Fibroblast of peridontal ligament (primary cell): ENCODE data around the gene TMEM176A.
"Not testable (repeated sequence)": the region's sequence is repeated elsewhere in the genome, so short reads cannot be mapped to it uniquely, and the experiment has no call there.

Experiments used
- DNase-seq: peaks from one replicate; pipeline ENCODE4 v3.0.0-alpha.2; 2010; ENCODE audit errors: extremely low read depth

The TMEM176A gene, protein sequence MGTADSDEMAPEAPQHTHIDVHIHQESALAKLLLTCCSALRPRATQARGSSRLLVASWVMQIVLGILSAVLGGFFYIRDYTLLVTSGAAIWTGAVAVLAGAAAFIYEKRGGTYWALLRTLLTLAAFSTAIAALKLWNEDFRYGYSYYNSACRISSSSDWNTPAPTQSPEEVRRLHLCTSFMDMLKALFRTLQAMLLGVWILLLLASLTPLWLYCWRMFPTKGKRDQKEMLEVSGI

DNA sequence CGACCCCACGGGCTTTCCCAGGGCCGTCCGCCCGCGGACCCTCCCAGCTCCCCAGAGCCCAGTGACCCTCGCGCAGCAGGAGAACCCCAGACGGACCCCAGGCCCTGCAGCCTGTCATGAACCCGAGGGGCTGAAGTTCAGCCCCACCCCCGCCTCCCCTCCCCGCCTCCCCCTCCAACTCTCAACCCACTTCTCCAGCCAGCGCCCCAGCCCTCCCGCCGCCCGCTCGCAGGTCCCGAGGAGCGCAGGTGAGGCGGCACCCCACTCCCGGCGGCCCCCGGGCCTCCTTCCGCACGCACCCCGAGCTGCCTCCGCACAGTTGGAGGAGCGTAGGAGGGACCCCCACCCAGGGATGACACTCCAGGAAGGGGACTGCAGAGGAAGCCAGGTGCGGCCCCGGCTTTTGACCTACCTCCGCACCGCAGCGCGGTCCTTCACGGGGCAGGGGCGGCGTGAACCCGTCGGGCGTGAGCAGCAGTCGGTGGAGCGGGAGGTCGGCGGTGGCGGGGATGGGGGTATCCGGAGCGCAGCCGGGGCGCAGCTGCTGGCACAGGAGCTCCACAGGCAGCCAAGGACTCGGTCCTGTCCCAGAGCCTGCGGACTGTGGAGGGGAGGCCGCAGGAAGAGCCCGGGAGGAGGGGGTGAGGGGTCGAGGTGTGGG lies at the start of gene TMEM176A:
Gene TMEM176A, plus strand, starts transcription at position 189 of the 661 bp plus-strand sequence. CDS start 782 bp downstream, outside the sequence.
- no peak for DNase-seq

DNA sequence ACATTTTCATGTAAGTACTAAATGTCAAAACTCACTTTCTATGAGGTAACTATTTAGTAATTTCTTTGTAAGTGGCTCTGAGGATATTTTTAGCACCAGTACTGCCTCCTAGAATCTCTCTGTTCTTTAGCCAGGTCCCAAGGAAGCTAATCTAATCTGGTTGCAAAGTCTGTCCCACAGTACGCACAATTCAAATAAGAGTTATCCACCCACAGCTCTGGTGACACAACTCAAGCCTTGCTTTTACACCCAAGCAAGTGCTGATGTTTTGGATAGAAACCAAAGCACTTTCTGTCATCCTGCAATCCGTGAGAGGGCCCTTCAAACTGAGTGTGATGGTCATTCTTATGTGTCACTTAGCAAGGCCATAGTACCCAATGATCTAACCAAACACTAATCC lies 48.9 kb upstream of the TMEM176A start:
- DNase-seq = no peak

DNA sequence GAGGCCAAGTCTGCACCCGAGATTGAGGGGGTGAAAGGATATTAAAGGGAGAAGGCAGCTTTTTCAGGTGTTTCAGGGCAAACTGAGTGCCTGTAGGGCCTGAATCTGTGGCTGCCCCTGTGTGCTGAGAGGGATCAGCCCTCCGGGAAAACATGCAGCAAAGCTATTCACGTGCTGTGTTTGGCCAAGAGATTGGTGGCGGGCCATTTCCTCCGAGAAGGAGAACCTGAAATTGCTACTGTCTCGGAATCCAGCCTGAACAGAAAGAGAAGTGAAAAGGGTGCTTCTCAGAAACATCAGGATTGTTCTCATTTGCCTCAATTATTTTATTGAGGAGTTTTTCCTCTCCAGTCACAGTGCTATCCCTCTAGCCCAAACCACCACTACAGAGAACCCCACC lies 47.3 kb upstream of the TMEM176A start:
- no peak for DNase-seq

DNA sequence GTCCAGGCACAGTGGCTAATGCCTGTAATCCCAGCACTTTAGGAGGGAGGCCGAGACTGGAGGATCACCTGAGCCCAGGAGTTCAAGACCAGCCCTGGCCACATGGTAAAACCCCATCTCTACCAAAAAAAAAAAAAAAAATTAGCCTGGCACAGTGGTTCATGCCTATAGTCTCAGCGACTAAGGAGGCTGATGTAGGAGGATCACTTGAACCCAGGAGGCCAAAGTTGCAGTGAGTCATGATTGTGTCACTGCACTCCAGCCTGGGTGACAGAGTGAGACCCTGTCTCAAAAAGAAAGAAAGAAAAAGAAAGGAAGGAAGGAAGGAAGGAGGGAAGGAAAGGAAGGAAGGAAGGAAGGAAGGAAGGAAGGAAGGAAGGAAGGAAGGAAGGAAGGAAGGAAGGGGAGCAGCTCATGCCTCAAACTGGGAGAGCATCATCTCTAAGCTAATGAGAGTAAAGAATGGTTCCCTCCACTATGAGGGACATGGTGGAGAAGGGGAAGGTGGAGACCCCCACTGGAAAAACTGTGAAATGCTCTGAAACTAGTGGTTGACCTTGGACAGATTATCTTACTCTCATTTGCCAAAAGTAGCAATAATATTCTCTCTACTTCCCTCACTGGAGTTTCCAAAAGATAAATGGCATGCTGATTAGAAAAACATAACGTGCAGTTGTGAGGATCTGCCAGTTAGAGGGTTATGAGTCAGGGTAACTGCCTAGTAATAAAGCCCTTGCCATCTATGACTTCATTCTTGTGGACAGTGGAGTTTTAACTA lies 46.6 kb upstream of the TMEM176A start:
- no peak for DNase-seq

DNA sequence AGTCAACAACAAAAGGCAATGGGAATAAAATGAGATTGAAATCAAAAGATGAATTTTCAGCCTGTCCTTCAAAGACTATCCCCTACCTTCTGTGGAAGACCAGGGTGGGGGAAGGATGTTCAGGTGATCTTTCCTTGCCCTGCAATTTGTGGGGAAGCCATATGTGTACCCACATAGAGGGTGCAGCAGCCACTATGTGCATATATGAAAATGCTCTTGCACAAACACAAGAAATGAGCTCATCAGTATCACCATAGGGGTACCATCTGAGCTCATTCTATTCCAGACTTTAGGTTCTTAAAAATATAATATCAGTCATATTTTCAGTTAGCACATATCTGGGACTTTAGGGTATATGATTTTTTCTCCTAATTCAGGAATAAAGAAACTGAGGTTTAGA lies 45.6 kb upstream of the TMEM176A start:
- DNase-seq = no peak

DNA sequence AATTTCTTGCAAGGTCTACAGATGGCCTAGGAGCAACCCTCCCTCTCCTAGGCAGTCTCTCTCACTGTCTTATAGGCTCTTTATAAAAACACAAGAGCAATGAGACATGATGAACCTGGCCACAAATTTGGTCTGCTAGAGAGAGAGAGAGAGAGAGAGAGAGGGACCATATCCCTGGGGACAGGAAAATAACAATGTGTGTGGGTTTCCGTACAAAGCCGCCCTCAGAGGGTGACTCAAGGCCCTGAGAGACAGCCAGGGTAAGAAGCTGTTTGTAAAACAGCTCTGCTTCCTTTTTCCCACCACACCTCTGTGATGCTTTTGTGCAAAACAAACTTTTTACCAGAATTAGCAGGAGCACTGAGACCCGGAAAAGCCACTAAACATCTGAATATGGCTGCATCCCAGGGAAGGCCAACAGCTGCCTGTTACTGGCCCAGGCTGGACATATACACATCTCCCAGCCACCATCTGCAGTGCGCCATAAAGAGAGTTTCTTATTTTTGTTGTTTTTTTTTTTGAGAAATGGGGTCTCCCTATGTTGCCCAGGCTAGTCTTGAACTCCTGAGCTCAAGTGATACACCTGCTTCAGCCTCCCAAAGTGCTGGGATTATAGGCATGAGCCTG lies 45.0 kb upstream of the TMEM176A start:
- DNase-seq = no peak

DNA sequence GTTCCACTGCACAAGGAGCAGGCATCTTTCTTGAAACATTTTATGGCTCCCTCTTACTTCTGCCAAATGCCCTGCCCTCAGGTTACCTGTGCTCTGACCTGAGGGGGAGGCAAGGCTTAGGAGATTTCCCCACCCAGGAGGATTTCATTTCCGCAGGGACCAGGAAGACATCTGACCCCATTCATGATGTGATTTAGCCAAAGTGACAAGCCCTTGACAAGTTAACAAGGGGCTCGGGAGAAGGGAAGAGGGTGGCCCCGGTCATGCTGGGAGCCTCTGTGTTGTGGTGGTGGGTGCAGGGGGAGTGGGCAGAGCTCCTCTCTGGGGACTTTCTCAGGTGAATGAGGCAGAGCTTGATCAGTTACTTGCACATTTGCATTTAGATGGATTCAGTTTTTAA lies 44.4 kb upstream of the TMEM176A start:
- DNase-seq = no peak

DNA sequence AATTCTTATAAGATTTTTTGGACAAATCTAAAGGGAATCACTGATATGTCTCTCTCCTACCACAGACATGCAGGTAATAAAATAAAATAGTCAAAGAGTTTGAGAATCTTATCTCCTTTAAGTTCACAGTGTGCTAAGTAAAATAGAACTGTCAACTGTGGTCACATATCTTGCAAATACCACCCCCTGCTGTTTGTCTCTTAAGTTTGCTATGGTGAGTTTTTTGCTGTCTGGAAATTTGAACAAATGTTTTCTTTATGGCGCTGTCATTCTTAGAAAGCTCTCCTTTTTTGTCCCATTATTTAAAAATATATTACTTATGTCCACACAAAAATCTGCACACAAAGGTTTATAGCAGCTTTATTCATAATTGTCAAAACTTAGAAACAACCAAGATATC lies 43.7 kb upstream of the TMEM176A start:
- DNase-seq = no peak

DNA sequence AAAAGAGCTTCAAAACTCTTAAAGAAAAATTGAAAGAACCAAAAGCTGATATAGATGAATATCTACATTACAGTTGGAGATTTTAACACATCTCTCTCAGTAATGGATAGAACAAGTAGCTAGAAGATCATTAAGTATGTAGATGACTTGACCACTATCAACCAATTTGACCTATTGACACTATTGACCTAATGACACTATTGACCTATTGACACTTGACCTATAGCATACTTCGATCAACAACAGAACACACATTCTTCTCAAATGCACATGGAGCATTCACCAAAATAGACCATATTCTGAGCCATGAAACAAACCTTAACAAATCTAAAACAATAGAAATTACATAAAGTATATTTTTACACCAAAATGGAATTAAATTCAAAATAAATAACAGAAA lies 41.1 kb upstream of the TMEM176A start:
- no peak for DNase-seq

DNA sequence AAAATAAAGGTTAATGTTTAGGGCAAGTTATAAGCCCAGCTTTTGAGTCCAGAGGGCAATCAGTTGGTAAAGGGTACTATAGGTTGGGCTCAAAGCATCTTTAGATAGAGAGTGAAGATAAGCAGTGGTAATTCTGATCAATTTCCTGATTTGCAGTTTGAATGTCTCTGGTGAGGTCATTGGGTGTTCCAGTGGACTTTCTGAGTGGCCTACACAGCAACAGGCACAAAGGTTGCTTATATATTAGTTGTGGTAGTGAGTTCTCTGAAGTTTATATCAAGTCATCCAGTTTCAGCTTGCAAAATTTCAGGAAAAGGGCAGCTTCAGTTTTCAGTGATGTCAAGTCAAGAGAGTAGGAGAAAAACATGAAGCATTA lies 34.2 kb upstream of the TMEM176A start:
- no peak for DNase-seq

DNA sequence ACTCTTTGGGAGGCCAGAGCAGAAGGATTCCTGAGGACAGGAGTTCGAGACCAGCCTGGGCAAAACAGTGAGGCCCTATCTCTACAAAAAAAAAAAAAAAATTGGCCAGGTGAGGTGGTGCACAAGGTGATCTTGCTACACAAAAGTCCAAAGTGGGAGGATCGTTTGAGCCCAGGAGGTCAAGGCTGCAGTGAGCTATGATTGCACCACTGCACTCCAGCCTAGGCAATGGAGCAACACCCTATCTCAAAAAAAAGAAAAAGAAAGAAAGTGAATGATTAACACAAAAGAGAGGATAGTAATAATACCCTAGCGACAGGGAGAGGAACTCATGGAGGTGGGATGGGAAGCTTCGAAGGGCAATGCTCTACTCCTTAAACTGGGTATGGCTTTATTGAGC lies 30.8 kb upstream of the TMEM176A start:
- no peak for DNase-seq

DNA sequence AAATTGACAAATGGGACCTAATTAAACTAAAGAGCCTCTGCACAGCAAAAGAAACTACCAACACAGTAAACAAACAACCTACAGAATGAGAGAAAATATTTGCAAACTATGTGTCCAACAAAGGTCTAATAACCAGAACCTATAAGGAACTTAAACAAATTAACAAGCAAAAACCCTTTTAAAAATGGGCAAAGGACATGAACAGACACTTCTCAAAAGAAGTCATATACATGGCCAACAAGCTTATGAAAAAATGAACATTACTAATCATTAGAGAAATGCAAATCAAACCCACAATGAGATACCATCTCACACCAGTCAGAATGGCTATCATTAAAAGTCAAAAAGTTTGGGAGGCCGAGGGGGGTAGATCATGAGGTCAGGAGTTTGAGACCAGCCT lies 26.4 kb upstream of the TMEM176A start:
- DNase-seq = not testable (repeated sequence)

DNA sequence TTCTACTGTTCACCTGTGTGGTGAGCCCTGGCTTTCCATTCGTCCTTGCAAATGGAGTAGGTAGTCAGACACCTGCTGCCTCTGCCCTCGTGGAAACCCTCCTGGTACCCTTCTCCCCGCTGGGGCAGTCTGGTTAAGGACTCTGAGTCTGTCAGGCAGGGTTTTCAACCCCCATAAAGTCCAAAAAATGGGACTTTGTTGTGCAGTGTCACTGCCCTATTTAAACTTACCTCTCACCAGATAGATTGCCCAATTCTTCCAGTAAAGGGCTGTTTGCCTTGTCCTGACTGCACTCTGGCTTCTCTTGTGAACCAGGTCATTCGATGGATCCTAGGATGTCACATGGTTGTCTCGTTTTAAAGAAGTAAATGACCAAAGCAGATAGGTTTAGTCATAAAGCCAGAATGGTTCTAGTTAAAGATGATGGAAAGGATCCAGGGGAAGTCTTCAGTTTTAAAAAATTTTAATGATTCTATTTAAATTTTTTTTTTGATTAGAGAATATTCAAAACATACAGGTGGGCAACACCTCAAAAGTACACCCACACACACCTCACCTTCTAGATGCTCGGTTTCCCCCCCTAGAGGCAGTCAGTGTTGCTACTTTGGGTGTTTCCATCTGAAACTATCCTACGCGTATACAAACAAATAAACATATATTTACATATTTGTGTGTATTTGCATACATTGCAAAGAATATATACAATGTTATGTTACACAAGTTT lies 22.4 kb upstream of the TMEM176A start:
- no peak for DNase-seq

DNA sequence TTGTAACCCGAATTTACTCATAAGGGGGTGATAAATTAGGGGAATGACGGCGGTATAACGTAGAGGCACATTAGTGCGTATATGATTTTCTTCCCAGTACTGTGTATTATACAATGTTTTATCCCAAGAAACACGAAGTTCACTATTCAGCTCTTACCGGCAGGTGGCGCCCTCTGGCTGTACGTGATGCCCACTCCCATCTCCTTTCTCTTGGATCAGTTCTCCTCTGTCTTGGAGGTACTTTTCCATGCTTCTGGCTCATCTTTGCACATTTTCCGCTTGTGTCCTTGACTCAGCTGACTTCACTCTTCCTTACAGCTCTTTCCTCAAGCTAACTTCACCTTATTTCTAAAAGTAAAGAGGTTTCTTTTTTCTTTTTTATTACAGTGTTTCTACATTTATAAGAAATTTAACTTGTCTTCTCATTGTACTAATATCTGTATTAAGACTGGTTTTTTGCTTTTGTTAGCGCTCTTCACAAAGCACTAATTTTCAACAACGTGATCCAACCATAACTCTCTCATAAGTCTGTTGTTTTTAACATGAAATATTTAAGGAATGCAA lies 21.7 kb upstream of the TMEM176A start:
- peak; percentile 40 for DNase-seq

DNA sequence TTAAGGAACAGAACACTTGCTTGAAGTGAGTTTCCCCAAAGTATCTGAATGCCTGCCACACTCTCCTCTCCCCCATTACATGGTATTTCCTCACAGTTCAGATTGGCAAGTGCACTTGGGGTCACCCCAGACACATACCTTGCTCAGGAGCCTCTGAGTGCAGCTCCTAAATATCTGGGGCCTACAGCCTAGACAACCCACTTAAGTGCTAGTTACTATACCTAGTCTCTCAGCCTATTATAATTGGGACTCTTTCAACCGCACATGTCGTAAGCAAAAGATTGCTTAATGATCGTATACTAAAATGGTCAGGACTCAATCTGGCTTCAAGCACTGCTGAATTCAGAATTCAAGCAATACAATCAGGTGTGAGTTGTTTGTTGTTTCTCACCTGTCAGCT lies 20.3 kb upstream of the TMEM176A start:
- DNase-seq = no peak

DNA sequence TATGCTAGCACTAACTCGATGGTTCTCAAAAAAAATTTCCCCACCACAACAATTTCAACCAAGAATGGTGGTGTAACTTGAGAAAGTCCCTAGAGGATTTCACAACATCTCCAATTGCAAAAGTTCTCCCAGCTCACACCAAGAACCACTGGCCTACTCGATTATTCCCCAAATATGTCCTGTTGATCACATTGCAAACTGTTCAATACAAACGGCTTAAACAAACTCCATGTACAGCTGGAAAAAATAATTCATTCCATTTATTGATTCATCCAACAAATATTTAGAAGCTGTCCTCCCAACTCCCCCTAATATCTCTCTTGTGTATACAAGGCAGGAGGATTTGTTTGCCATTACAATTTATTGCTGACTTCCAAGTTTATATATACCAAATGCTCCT lies 19.5 kb upstream of the TMEM176A start:
- DNase-seq = peak; percentile 27

DNA sequence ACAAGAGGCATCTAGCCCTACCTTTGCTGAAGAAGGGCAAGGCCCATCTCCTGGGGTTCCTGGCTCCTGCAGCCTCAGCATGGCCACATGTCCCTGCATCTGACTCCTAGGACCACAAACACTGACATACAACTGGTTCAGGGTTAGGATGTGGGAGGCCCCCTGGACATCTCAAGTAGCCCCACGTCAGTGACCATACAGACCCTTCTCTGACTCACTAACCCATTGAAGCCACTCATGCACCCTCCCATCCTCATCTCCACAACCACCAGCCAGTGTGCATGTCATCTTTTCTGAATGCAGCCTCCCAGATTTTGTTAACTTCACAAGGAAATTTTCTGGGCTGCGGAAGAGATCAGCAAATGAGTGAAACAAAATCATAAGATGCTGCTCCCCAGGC lies 18.6 kb upstream of the TMEM176A start:
- no peak for DNase-seq

DNA sequence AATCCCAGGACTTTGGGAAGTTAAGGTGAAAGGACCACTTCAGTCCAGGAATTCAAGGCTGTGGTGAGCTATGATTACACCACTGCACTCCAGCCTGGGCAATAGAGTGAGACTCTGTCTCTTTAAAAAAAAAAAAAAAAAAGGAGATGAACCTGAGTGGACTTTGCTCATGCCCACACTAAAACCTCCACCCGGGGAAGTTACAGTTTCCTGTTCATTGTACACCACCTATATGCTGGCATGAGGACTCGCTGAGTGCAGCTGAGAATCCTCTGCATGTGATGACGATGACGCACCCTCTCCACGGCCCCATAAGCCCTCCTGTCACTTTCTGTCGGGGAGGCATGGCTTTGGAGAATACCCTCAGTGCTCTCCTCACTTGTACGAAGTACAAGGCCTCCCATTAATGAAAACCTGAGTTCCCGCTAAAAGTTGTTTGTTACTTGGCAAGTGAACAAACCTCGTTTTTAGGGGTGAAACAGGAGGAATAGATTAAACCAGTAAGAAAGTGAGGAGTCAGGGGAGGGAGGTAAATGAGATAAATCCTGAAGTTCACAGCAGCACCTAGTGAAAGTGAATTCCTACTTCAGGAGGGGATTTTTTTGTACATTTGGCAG lies 16.3 kb upstream of the TMEM176A start:
- no peak for DNase-seq

DNA sequence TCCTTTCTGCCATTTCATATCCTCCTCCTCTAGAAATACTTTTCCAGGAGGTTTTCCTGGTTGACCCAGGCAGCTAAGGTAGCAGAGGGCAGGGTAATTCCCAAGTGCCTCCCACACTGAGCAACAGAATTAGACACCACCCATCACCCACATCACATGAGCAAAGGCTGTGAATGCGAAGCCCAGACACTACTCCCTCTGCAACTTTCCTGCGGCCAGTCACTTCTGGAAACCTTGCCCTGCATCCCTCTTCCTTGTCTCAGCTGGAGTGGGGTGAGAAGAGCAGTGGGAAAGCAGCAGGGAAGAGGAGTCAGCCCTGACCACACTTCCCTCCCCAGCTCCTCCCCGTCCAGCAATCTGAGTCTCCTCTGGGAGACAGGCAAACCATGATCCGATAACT lies 15.6 kb upstream of the TMEM176A start:
- DNase-seq = no peak

DNA sequence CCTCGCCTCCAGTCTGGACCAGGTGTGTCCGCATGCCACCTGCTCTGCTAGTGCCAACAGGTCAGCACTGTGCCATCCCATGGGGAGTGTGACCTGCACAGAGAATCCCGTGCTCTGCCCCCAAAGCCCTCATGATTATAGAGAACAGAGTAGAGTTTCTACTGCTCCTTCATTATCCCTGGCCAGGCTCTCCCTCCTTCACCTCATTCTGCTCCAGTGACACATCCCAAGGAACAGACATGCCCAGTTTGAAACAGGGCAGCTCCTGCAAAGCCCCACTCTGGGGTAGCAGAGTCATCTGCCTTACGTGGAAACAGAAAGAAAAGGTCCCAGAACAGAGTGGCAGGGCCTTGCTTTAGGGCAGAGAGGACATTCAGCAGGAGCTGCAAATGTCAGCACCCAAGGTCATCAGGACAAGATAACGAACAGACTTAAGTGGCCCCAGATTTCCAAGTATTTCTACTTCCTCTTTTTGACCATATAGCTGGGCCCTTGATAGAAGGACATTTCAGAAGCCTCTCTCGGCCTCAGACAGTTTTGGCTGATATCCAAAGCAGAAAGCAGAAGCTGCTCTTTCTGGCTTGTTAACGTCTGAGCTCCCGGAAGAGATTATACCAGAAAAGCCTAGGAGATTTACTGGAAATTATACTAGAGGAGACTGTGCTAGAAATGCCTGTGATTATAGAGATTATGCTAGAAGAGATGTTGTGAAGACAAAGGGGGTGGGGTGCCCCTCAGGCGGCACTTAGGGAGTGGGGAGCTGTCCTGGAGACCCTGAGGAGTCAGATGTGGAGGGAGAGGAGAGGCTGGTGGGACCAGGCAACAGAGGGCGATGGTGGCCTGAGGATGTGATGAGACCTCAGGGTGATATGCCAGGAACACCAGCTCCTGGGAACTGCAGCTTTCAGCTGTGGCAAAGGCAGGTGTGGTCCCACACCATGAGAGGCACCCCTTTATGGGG lies 13.0 kb upstream of the TMEM176A start:
- DNase-seq = no peak
